ENCODE measurements around the gene SLC25A23. TPM values are rescaled to one million over a fixed set of nuclear protein-coding genes. Genes with fewer than 3 reads are reported as not detected.

The SLC25A23 gene
- polyA plus RNA-seq, 2 of the 4 experiments (the other 2 are of a cell fraction) = 3.3 to 18.2 TPM

DNA sequence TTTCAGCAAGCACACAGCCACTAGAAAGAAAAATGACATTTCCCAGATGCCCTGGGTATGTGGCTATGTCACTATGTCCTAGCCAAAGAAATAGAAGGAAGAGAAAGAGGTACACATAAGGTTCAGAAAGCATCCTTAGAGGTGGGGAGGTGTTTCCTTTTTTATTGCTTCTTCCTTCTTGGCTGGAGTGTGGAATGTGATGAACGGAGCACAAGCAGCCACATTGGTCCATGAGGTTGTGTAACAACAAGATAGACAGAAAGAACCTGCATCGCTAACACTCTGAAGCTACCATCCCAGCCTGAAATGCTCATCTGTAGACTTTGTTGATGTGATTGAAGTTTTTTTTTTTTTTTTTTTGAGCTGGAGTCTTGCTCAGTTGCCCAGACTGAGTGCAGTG lies 6.7 kb downstream of the SLC25A23 start:
- CTCF ChIA-PET = no interaction called here
- no peak for TF ChIP-seq ZSCAN20 (CRISPR knock-in tag; IDR thresholded peaks at IDR 0.05)
- TF ChIP-seq NPAS2 (CRISPR knock-in tag; IDR thresholded peaks at IDR 0.05; ENCODE audit: borderline replicate concordance) = no peak
- no peak for TF ChIP-seq RARB (CRISPR knock-in tag; IDR thresholded peaks at IDR 0.05)
- no peak for TF ChIP-seq KDM1A (IDR thresholded peaks at IDR 0.05; ENCODE audit: low read depth)
- no peak for TF ChIP-seq FOSB (CRISPR knock-in tag; IDR thresholded peaks at IDR 0.05)
- no peak for TF ChIP-seq CEBPB (IDR thresholded peaks at IDR 0.05)
- TF ChIP-seq, protein P1, sequence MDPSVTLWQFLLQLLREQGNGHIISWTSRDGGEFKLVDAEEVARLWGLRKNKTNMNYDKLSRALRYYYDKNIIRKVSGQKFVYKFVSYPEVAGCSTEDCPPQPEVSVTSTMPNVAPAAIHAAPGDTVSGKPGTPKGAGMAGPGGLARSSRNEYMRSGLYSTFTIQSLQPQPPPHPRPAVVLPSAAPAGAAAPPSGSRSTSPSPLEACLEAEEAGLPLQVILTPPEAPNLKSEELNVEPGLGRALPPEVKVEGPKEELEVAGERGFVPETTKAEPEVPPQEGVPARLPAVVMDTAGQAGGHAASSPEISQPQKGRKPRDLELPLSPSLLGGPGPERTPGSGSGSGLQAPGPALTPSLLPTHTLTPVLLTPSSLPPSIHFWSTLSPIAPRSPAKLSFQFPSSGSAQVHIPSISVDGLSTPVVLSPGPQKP (IDR thresholded peaks at IDR 0.05; ENCODE audit: low read depth, low read length) = no peak
- TF ChIP-seq MAZ (IDR thresholded peaks at IDR 0.05; ENCODE audit: borderline replicate concordance, low read depth, low read length) = no peak
- no peak for TF ChIP-seq NR3C1 (IDR thresholded peaks at IDR 0.05)
- TF ChIP-seq, protein P2, sequence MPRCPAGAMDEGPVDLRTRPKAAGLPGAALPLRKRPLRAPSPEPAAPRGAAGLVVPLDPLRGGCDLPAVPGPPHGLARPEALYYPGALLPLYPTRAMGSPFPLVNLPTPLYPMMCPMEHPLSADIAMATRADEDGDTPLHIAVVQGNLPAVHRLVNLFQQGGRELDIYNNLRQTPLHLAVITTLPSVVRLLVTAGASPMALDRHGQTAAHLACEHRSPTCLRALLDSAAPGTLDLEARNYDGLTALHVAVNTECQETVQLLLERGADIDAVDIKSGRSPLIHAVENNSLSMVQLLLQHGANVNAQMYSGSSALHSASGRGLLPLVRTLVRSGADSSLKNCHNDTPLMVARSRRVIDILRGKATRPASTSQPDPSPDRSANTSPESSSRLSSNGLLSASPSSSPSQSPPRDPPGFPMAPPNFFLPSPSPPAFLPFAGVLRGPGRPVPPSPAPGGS (IDR thresholded peaks at IDR 0.05) = no peak
- no peak for TF ChIP-seq SMC3 (IDR thresholded peaks at IDR 0.05)
- no peak for TF ChIP-seq PHF8 (IDR thresholded peaks at IDR 0.05; ENCODE audit: borderline replicate concordance, low read depth)
- no peak for TF ChIP-seq ZFP36 (IDR thresholded peaks at IDR 0.05; ENCODE audit: borderline replicate concordance, partially characterized antibody)
- TF ChIP-seq FOSL2 (IDR thresholded peaks at IDR 0.05) = no peak
- TF ChIP-seq FOSL2 (CRISPR knock-in tag; IDR thresholded peaks at IDR 0.05) = no peak
- no peak for TF ChIP-seq HOXA7 (CRISPR knock-in tag; IDR thresholded peaks at IDR 0.05)
- no peak for TF ChIP-seq GATA3 (IDR thresholded peaks at IDR 0.05; ENCODE audit: borderline replicate concordance)
- no peak for TF ChIP-seq CBX2 (IDR thresholded peaks at IDR 0.05; ENCODE audit: borderline replicate concordance, low read depth)
- no peak overlapping the region for H3K4me3 ChIP-seq
- H3K9me3 ChIP-seq = no peaks in the 10 kb centered on the region; the same call in 2 of the 3 replicates
- POLR2A ChIA-PET = no interaction called here
- no peak overlapping the region for H3K27ac ChIP-seq
- WGBS (ENCODE audit: missing lambda C conversion rate) = 91% methylated on average over 2 of the region's 2 CpGs
- ATAC-seq (no peak), DNase-seq (ENCODE audit: low read depth in 1 of 2, low spot score in 1 of 2) (no peak), FAIRE-seq (no peak)
- no peaks in the 10 kb centered on the region for H3K4me1 ChIP-seq
- H3K4me2 ChIP-seq = no peak overlapping the region

- no peaks in the 10 kb centered on the region; the same call in 2 of the 3 replicates for H3K9me3 ChIP-seq
- POLR2A ChIA-PET = no interaction called here
- no peak overlapping the region for H3K4me3 ChIP-seq
- FAIRE-seq = no peak
- no peak for DNase-seq (ENCODE audit: low read depth in 1 of 2, low spot score in 1 of 2)
- no peaks in the 10 kb centered on the region for H3K4me1 ChIP-seq
- 95% methylated on average over 18 of the region's 19 CpGs for WGBS (ENCODE audit: missing lambda C conversion rate)
- no peak for ATAC-seq
- TF ChIP-seq GATA3 (IDR thresholded peaks at IDR 0.05; ENCODE audit: borderline replicate concordance) (no peak), SMC3 (IDR thresholded peaks at IDR 0.05) (no peak), RAD21 (conservative IDR thresholded peaks at IDR 0.05 in 1 of 2, IDR thresholded peaks at IDR 0.05 in 1 of 2) (no peak), JUNB (IDR thresholded peaks at IDR 0.05) (no peak), RNF2 (IDR thresholded peaks at IDR 0.05; ENCODE audit: borderline replicate concordance, low read depth) (no peak), PHF8 (IDR thresholded peaks at IDR 0.05; ENCODE audit: borderline replicate concordance, low read depth) (no peak), HOXA7 (CRISPR knock-in tag; IDR thresholded peaks at IDR 0.05) (no peak), NR3C1 (IDR thresholded peaks at IDR 0.05) (no peak), ZC3H11A (IDR thresholded peaks at IDR 0.05) (no peak)
- TF ChIP-seq, protein P3, sequence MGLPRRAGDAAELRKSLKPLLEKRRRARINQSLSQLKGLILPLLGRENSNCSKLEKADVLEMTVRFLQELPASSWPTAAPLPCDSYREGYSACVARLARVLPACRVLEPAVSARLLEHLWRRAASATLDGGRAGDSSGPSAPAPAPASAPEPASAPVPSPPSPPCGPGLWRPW (IDR thresholded peaks at IDR 0.05) = no peak
- CTCF ChIA-PET = no interaction called here
- H3K27ac ChIP-seq = no peak overlapping the region
- H3K4me2 ChIP-seq = no peak overlapping the region
These were observed 7.4 kb downstream of the SLC25A23 start for GRCh38 chr19:6452223-6452614.
